Fibroblast of the conjunctiva (primary cell): ENCODE data around the gene SCOC.

Source experiments
- DNase-seq: peaks from one replicate; pipeline ENCODE4 v3.0.0-alpha.2; 2010; ENCODE audit warnings: low read depth

The SCOC gene

GRCh38 chr4:140373328-140374129 lies at the start of gene SCOC:
SCOC (plus strand) TSS chr4:140373646; CDS start chr4:140379171, 5,525 bp downstream.
- peak; percentile 97 for DNase-seq

- peak; percentile 37 for DNase-seq
Measured at GRCh38 chr4:140326395-140326993, 47.0 kb upstream of the SCOC start.

- peak; percentile 48 for DNase-seq
Measured at GRCh38 chr4:140330311-140330900, 43.0 kb upstream of the SCOC start.

- DNase-seq: no peak
Measured at GRCh38 chr4:140331245-140331644, 42.2 kb upstream of the SCOC start.

GRCh38 chr4:140331876-140332275 lies 41.6 kb upstream of the SCOC start:
- DNase-seq: no peak

- DNase-seq: no peak
Measured at GRCh38 chr4:140332734-140333133, 40.7 kb upstream of the SCOC start.

- DNase-seq: no peak
Measured at GRCh38 chr4:140333523-140333922, 39.9 kb upstream of the SCOC start.

GRCh38 chr4:140335076-140335475 lies 38.4 kb upstream of the SCOC start:
- no peak for DNase-seq

GRCh38 chr4:140336730-140337129 lies 36.7 kb upstream of the SCOC start:
- no peak for DNase-seq

- DNase-seq: no peak
Measured at GRCh38 chr4:140342620-140343019, 30.8 kb upstream of the SCOC start.

GRCh38 chr4:140343303-140343702 lies 30.1 kb upstream of the SCOC start:
- DNase-seq: no peak

- peak; percentile 27 for DNase-seq
Measured at GRCh38 chr4:140344101-140344500, 29.3 kb upstream of the SCOC start.

- no peak for DNase-seq
Measured at GRCh38 chr4:140344621-140345020, 28.8 kb upstream of the SCOC start.

- no peak for DNase-seq
Measured at GRCh38 chr4:140346136-140346535, 27.3 kb upstream of the SCOC start.

GRCh38 chr4:140349816-140350215 lies 23.6 kb upstream of the SCOC start:
- DNase-seq: no peak

- DNase-seq: no peak
Measured at GRCh38 chr4:140351093-140352075, 22.1 kb upstream of the SCOC start.

- DNase-seq: no peak
Measured at GRCh38 chr4:140353786-140354185, 19.7 kb upstream of the SCOC start.

GRCh38 chr4:140355288-140355687 lies 18.2 kb upstream of the SCOC start:
- DNase-seq: no peak

GRCh38 chr4:140357868-140358267 lies 15.6 kb upstream of the SCOC start:
- DNase-seq: no peak

GRCh38 chr4:140358281-140358680 lies 15.2 kb upstream of the SCOC start:
- no peak for DNase-seq

GRCh38 chr4:140359562-140360427 lies 13.7 kb upstream of the SCOC start:
- peak; percentile 77 for DNase-seq
